Effector memory CD8-positive, alpha-beta T cell (primary cell): Measurements from ENCODE around the gene DIPK1B.

ENCODE experiments used
- ATAC-seq: fragments of 150-1000 bp; cut with Tn5 transposase; replicated peaks from 2 replicates; pipeline ENCODE4 v1.10.0; 2021; ENCODE audit warnings: mild to moderate bottlenecking, moderate library complexity
- DNase-seq, 3 experiments: peaks; one replicate each; pipeline ENCODE4 v3.0.0; 2021
- H3K27ac Mint-ChIP-seq, 2 donors: one replicate each; pipeline ENCODE4 v1.8.0; 2022; ENCODE audit warnings: mild to moderate bottlenecking in 2 of 2, mixed read lengths in 2 of 2, moderate library complexity in 2 of 2
- H3K27me3 Mint-ChIP-seq, 2 donors: one replicate each; pipeline ENCODE4 v1.8.0; 2022; ENCODE audit warnings: mixed read lengths in 2 of 2
- H3K36me3 Mint-ChIP-seq: one replicate; pipeline ENCODE4 v1.8.0; 2022; ENCODE audit warnings: mild to moderate bottlenecking, moderate library complexity, mixed read lengths; ENCODE audit not compliant: insufficient read depth
- H3K4me1 Mint-ChIP-seq, 2 donors: one replicate each; pipeline ENCODE4 v1.8.0; 2022; ENCODE audit warnings: low read depth in 2 of 2, mixed read lengths in 2 of 2
- H3K4me3 Mint-ChIP-seq, 2 donors: one replicate each; pipeline ENCODE4 v1.8.0; 2022; ENCODE audit warnings: mild to moderate bottlenecking in 2 of 2, mixed read lengths in 2 of 2, moderate library complexity in 2 of 2
- H3K9me3 Mint-ChIP-seq, 2 donors: one replicate each; pipeline ENCODE4 v1.8.0; 2022; ENCODE audit warnings: mixed read lengths in 2 of 2

DIPK1B gene

DNA sequence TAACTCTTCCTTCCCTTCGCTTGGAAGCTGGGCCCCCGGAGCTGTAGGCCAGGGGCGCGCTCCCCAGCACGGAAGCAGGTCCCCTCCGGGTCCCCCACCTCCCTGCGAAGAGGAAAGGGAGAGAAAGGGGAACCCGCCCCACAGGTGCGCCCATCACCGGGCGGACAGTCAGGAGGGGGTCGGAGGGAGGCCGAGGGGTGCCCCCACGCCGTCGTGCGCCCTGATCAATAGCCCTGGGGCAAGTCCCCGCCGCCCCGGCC, 25.9 kb upstream of the DIPK1B start:
- DNase-seq (no peak), ATAC-seq (no peak)
- H3K9me3 Mint-ChIP-seq, result no peaks in the 10 kb centered on the region
- no peak overlapping the region for H3K27ac Mint-ChIP-seq
- H3K4me3 Mint-ChIP-seq, result peak overlapping the region; percentile 72 to 74
- H3K4me1 Mint-ChIP-seq, result peaks cover 4 to 5% of the 10 kb centered on the region in 2 donors
- no peaks in the 10 kb centered on the region for H3K27me3 Mint-ChIP-seq
- H3K36me3 Mint-ChIP-seq, result no peaks in the 10 kb centered on the region

DNA sequence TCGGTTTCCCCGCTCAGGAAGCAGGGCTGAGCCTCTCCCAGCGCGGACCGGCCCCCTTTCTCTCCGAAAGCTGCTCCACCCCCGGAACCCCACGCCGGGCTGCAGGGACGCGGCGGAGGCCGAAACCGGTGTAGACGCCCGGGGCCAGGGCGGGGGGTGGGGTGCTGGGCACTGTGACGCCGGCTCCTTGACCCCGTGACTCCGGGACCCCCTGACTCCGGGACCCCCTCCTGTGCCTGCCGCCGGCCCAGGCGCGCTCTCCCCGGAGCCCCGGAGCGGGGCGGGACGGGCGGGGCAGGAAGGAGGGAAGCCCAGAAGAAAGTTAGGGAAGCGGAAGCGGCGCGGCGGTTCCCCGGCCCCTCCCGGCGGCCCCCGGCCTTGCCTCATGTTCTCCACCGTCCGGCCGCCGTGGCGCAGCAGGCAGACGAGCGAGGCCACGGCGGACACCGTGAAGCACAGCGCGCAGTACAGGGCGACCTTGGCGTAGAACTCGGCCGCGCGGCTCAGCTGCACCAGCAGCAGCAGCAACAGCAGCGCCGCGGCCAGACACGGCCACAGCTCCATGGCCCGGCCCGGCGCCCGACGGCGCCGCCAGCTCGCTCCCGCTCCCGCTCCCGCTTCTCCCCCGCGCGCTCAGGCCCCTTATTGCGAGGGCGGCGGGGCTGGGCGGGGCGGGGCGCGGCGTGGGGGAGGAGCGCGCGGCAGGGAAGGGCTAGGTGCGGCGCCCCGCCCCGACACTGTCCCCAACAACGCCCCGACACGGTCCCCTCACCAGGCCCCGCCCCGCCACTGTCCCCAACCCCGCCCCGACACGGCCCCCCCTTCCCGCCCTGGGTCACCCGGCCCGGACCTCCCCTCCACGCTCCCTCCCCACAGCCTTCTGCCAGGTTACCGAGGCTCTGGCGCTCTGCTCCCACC, 25.3 kb upstream of the DIPK1B start, which contains the start of gene AGPAT2:
TSS of gene AGPAT2 (minus strand) at position 664 of the 918 bp plus-strand sequence. CDS start at position 564, 100 bp downstream.
- peak in 2 of 3 experiments; percentile 48 to 49 for DNase-seq
- H3K4me3 Mint-ChIP-seq, result peak within 1 kb of the TSS; percentile 72 to 74
- no peaks in the 10 kb centered on the region for H3K9me3 Mint-ChIP-seq
- peak; percentile 86 for ATAC-seq
- H3K27ac Mint-ChIP-seq, result peak within 1 kb of the TSS in 1 of 2 donors; percentile 60
- H3K36me3 Mint-ChIP-seq, result no peaks in the 10 kb centered on the region
- no peaks in the 10 kb centered on the region for H3K27me3 Mint-ChIP-seq
- H3K4me1 Mint-ChIP-seq, result peaks cover 4 to 5% of the 10 kb centered on the region in 2 donors

DNA sequence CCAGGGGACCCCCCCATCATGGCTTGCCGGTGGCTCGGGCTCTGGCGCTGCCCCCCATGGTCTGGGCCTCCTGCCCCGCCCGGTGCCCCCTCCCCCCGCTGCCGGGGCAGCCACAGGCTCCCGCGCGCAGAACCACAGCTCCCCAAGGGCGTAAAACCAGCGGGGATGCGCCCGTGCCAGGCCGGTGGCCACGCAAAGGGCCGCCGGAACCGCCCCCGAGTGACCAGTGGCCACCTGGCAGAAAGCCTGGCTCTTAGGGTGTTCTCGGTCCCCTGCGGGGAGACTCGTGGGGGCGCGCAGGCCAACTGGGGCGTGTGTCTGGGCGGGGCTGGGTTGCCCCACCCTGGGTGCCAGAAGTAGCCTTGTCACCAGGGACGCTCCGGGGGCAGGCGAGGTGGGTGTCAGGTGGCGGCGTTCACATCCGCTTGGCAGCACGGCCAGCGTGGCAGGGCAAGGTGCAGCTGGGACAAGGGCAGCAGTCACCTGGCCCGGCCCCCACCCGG, 24.6 kb upstream of the DIPK1B start:
- no peak for DNase-seq
- Mint-ChIP-seq H3K36me3 (no peaks in the 10 kb centered on the region), H3K27ac (no peak overlapping the region), H3K9me3 (no peaks in the 10 kb centered on the region), H3K27me3 (peaks cover 0 to 1% of the 10 kb centered on the region in 2 donors), H3K4me3 (peak overlapping the region; percentile 47 to 54), H3K4me1 (peaks cover 4 to 5% of the 10 kb centered on the region in 2 donors)
- ATAC-seq, result peak; percentile 40

- Mint-ChIP-seq H3K27ac (peak overlapping the region in 1 of 2 donors; percentile 44), H3K4me3 (peak overlapping the region; percentile 47 to 54), H3K4me1 (peaks cover 5 to 7% of the 10 kb centered on the region in 2 donors), H3K27me3 (peaks cover 0 to 8% of the 10 kb centered on the region in 2 donors), H3K9me3 (no peaks in the 10 kb centered on the region), H3K36me3 (no peaks in the 10 kb centered on the region)
- ATAC-seq, result no peak
- no peak for DNase-seq
Measured at GRCh38 chr9:136688274-136689107, 23.9 kb upstream of the DIPK1B start.

DNA sequence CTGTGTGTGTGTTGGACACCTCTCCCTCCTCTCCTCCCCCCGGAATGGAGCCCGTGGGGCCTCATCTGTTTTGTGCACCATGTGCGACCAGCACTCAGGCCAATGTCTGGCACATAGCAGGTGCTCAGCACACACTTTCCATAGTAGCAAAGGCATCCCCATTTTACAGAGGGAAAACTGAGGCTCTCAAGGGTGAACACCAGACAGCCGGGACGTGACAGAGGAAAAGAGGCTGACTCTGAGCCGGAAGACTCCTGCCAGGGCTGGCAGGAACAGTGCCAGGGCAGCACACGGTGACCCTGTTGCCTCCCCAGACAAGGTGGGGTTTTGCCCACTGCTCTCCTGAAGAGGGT, 23.3 kb upstream of the DIPK1B start:
- Mint-ChIP-seq H3K27ac (peak overlapping the region in 1 of 2 donors; percentile 44), H3K36me3 (no peaks in the 10 kb centered on the region), H3K27me3 (peaks cover 0 to 9% of the 10 kb centered on the region in 2 donors), H3K9me3 (no peaks in the 10 kb centered on the region), H3K4me1 (peaks cover 5 to 7% of the 10 kb centered on the region in 2 donors), H3K4me3 (peak overlapping the region in 1 of 2 donors; percentile 1)
- DNase-seq, result no peak
- ATAC-seq, result no peak

GRCh38 chr9:136690104-136690805, 22.1 kb upstream of the DIPK1B start:
- no peak overlapping the region for H3K27ac Mint-ChIP-seq
- H3K9me3 Mint-ChIP-seq, result no peaks in the 10 kb centered on the region
- no peaks in the 10 kb centered on the region for H3K36me3 Mint-ChIP-seq
- H3K27me3 Mint-ChIP-seq, result peaks cover 0 to 9% of the 10 kb centered on the region in 2 donors
- DNase-seq (no peak), ATAC-seq (no peak)
- H3K4me1 Mint-ChIP-seq, result peaks cover 5 to 10% of the 10 kb centered on the region in 2 donors
- H3K4me3 Mint-ChIP-seq, result no peak overlapping the region

- H3K9me3 Mint-ChIP-seq, result no peaks in the 10 kb centered on the region
- H3K4me3 Mint-ChIP-seq, result no peak overlapping the region
- no peaks in the 10 kb centered on the region for H3K36me3 Mint-ChIP-seq
- peaks cover 3 to 10% of the 10 kb centered on the region in 2 donors for H3K4me1 Mint-ChIP-seq
- no peak for DNase-seq
- peaks cover 0 to 9% of the 10 kb centered on the region in 2 donors for H3K27me3 Mint-ChIP-seq
- no peak overlapping the region for H3K27ac Mint-ChIP-seq
- no peak for ATAC-seq
Measured at GRCh38 chr9:136690806-136691261, 21.5 kb upstream of the DIPK1B start.

DNA sequence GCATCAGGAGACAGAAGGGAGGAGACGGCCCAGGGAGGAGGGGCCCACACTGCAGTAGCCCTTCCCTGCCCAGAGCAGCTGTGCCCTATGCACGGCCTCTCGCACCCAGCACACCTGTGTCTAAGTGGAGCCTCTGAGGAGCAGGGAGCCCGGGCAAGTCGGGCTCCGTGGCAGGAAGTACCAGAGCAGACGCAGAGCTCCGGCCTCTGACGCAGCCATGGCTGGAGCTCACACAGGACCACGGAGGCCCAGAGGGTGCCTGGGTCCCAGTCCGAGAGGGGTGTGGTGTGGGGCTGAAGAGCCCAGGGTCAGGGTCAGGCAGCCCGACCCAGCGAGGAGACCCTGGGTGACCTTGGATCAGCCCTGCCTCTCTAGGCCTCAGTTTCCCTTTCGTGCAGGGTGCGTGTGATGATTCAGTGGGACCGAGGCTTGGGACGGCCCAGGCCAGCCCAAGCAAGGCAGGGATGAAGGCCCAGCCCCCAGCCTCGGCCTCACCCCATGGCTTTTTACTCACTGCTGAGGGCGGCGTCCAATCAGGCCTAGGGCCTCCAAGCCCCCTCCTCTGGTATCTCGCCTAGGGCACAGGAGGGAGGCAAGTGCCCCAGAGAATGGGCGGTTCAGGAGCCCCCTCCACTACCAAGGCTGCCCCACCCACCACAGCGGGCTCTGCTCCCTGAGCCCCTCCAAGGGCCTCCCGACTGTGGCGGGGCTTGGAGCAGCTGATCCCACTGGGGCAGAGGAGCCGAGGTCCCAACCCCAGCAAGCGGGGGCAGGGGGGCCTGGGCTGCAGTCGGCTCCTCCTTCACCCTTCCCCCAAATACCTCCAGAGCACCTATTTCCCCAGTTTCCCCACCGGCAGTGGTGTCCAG, 20.8 kb upstream of the DIPK1B start:
- DNase-seq (no peak), ATAC-seq (no peak)
- Mint-ChIP-seq H3K27me3 (peaks cover 0 to 9% of the 10 kb centered on the region in 2 donors), H3K27ac (no peak overlapping the region), H3K4me1 (peaks cover 0 to 13% of the 10 kb centered on the region in 2 donors), H3K36me3 (no peaks in the 10 kb centered on the region), H3K4me3 (no peak overlapping the region), H3K9me3 (no peaks in the 10 kb centered on the region)

GRCh38 chr9:136692185-136693134, 19.9 kb upstream of the DIPK1B start:
- DNase-seq (no peak), ATAC-seq (no peak)
- H3K27ac Mint-ChIP-seq, result no peak overlapping the region
- H3K4me1 Mint-ChIP-seq, result peaks cover 0 to 18% of the 10 kb centered on the region in 2 donors
- H3K27me3 Mint-ChIP-seq, result peaks cover 5 to 9% of the 10 kb centered on the region in 2 donors
- H3K36me3 Mint-ChIP-seq, result no peaks in the 10 kb centered on the region
- no peaks in the 10 kb centered on the region for H3K9me3 Mint-ChIP-seq
- no peak overlapping the region for H3K4me3 Mint-ChIP-seq

DNA sequence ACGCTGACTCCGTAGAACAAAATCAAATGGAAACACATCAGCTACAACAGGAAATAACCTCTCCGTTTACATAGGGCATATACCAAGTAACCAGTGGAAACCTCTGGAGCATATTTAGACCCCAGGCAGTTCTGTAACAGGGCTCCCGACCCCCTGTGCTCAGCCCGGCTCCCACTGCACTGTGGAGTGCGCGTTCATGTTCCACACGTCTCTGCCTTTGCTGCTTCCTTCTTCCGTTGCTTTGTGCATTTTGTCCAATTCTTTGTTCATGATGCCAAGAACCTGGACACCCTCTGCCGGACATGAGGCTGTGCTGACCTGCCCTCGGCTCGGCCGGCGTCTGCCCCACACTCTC, 19.3 kb upstream of the DIPK1B start:
- Mint-ChIP-seq H3K4me3 (no peak overlapping the region), H3K36me3 (no peaks in the 10 kb centered on the region), H3K9me3 (no peaks in the 10 kb centered on the region), H3K27ac (no peak overlapping the region), H3K27me3 (peaks cover 8 to 9% of the 10 kb centered on the region in 2 donors), H3K4me1 (peaks cover 0 to 19% of the 10 kb centered on the region in 2 donors)
- DNase-seq (no peak), ATAC-seq (no peak)

GRCh38 chr9:136693490-136694162, 18.7 kb upstream of the DIPK1B start:
- ATAC-seq (no peak), DNase-seq (no peak)
- H3K36me3 Mint-ChIP-seq, result no peaks in the 10 kb centered on the region
- H3K27me3 Mint-ChIP-seq, result peaks cover 8 to 9% of the 10 kb centered on the region in 2 donors
- H3K4me3 Mint-ChIP-seq, result no peak overlapping the region
- no peak overlapping the region for H3K27ac Mint-ChIP-seq
- H3K4me1 Mint-ChIP-seq, result peaks cover 0 to 20% of the 10 kb centered on the region in 2 donors
- H3K9me3 Mint-ChIP-seq, result no peaks in the 10 kb centered on the region
